Colonic mucosa (tissue), 4 donors: ENCODE data around the gene ACACB. TPM values are rescaled to one million over a fixed set of nuclear protein-coding genes. Genes with fewer than 3 reads are reported as not detected.
"Not testable (repeated sequence)": the region's sequence is repeated elsewhere in the genome, so short reads cannot be mapped to it uniquely, and the experiment has no call there.

Experiments used
- DNase-seq: peaks from one replicate; pipeline ENCODE4 v3.0.0-alpha.2; 2020
- H3K27ac ChIP-seq: fragments of 200-600 bp; one replicate; pipeline ENCODE4 v1.8.0; 2021
- H3K27me3 ChIP-seq: fragments of 200-600 bp; one replicate; pipeline ENCODE4 v1.8.0; 2021
- H3K36me3 ChIP-seq: fragments of 200-600 bp; one replicate; pipeline ENCODE4 v1.8.0; 2021
- H3K4me1 ChIP-seq: fragments of 200-600 bp; one replicate; pipeline ENCODE4 v1.8.0; 2021; ENCODE audit warnings: mild to moderate bottlenecking
- H3K4me3 ChIP-seq: fragments of 200-600 bp; one replicate; pipeline ENCODE4 v1.8.0; 2021
- H3K9ac ChIP-seq, 2 donors: one replicate each; pipeline ENCODE4 v1.7.0; 2013; ENCODE audit warnings: control low read depth in 2 of 2, low read depth in 2 of 2, low read length in 2 of 2
- H3K9me3 ChIP-seq: fragments of 200-600 bp; one replicate; pipeline ENCODE4 v1.8.0; 2021
- intact Hi-C: fragments of 100-400 bp; cut with DNase I; formaldehyde crosslinking; loops from one replicate; pipeline ENCODE4 v1.14.1; 2022
- total RNA-seq, 2 donors: library from RNA; stranded (reverse); fragmentation: NEBNext Ultra II Directional in 1 of 2; extraction: Animal tissue kit (Norgen Biotek cat#: 25700) in 1 of 2; gene quantifications; one replicate each; pipeline ENCODE4 v1.2.1, GENCODE V29; 2021
- TF ChIP-seq, protein P1 (sequence below): fragments of 200-600 bp; IDR thresholded peaks from one replicate; pipeline ENCODE4 v1.8.0; 2022; ENCODE audit warnings: antibody characterized with exemption, mild to moderate bottlenecking
- donor health status: healthy.
- donor health status: DM: no; HTN: no; CAD: no.
- donor health status: DM: no; HTN: no; CAD: no.

The ACACB gene
- total RNA-seq, 2 donors from 2014 or later = 21.3 to 32.8 TPM

DNA sequence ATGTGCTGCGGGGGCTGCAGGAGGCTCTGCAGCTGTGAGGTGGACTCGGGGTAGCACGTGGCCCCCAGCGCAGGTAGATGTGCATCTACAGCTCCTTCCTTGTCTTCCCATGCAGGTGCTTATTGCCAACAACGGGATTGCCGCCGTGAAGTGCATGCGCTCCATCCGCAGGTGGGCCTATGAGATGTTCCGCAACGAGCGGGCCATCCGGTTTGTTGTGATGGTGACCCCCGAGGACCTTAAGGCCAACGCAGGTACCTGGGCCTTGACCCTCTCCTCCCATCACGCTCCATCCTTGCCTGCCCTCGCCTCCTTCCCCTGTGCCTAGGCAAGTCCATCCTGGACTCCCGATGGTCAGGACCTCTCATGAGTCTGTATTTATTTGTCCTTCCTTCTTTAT is 51.4 kb downstream of the ACACB start:
- H3K9me3 ChIP-seq = no peaks in the 10 kb centered on the region
- intact Hi-C loops = no loop called here
- no peaks in the 10 kb centered on the region for H3K36me3 ChIP-seq
- TF ChIP-seq, protein P1, sequence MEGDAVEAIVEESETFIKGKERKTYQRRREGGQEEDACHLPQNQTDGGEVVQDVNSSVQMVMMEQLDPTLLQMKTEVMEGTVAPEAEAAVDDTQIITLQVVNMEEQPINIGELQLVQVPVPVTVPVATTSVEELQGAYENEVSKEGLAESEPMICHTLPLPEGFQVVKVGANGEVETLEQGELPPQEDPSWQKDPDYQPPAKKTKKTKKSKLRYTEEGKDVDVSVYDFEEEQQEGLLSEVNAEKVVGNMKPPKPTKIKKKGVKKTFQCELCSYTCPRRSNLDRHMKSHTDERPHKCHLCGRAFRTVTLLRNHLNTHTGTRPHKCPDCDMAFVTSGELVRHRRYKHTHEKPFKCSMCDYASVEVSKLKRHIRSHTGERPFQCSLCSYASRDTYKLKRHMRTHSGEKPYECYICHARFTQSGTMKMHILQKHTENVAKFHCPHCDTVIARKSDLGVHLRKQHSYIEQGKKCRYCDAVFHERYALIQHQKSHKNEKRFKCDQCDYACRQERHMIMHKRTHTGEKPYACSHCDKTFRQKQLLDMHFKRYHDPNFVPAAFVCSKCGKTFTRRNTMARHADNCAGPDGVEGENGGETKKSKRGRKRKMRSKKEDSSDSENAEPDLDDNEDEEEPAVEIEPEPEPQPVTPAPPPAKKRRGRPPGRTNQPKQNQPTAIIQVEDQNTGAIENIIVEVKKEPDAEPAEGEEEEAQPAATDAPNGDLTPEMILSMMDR = no peak
- H3K27me3 ChIP-seq = no peaks in the 10 kb centered on the region
- no peak overlapping the region for H3K4me3 ChIP-seq
- no peaks in the 10 kb centered on the region for H3K4me1 ChIP-seq
- no peak overlapping the region for H3K27ac ChIP-seq
- no peak overlapping the region for H3K9ac ChIP-seq
- no peak for DNase-seq

DNA sequence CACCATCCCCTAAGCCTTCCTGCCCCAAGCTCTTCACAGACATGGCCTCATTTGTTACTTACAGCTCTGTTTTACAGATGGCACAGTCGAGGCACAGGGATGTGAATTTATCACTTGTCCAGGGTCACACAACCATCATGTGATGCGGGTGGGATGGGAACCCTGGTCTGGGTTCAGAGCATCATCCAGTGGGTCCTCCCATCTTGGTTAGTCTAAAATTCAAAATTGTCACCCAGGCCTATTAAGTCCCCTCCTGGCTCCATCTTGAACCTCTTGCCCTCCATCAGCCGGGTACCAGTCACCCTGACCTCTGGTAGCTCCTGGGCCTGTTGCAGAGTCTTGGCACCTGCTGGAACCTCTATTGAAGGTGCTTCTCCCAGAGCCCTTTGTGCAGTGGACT is 52.9 kb downstream of the ACACB start:
- Histone ChIP-seq H3K4me3 (no peak overlapping the region), H3K9ac (no peak overlapping the region), H3K27me3 (no peaks in the 10 kb centered on the region), H3K36me3 (no peaks in the 10 kb centered on the region), H3K9me3 (no peaks in the 10 kb centered on the region), H3K4me1 (no peaks in the 10 kb centered on the region), H3K27ac (no peak overlapping the region)
- TF ChIP-seq, protein P1 = no peak
- DNase-seq = no peak
- intact Hi-C loops = no loop called here

DNA sequence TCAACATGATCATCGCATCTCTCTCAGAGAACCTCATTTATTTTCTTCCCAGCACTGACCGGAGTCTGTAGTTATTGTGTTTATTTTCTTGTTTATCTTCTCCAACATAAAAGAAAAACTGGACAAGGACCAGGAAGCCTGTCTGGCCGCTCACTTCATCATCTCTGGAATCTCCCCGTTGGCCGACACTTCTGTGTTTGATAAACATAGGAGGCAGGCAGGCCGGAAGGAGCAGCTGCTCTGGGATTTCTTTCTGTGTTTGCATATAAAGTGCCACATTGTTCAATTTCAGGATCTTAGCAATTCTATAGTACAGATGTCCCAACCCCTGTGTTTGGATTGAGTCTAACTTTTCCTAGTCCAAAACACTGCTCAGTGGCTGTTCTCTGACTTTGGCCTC is 53.3 kb downstream of the ACACB start:
- Histone ChIP-seq H3K9me3 (no peaks in the 10 kb centered on the region), H3K4me3 (no peak overlapping the region), H3K9ac (no peak overlapping the region), H3K4me1 (no peaks in the 10 kb centered on the region), H3K27ac (no peak overlapping the region), H3K36me3 (no peaks in the 10 kb centered on the region), H3K27me3 (no peaks in the 10 kb centered on the region)
- TF ChIP-seq, protein P1 = no peak
- no peak for DNase-seq
- intact Hi-C loops = no loop called here

DNA sequence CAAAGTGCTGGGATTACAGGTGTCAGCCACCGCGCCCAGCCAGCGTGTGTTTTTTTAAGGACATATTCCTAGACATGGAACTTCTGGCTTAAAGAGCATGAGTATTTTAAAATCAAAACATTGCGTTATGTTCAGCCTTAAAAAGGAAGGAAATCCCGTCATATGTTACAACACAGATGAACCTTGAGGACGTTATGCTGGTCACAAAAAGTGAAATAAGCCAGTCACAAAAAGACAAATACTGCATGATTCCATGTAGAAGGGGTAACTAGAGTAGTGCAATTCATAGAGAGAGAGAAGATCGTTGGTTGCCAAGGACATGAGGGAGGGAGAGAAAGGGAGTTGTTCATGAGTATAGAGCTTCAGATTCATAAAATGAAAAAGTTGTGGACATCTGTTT is 53.9 kb downstream of the ACACB start:
- intact Hi-C loops = no loop called here
- H3K4me1 ChIP-seq = no peaks in the 10 kb centered on the region
- no peak for DNase-seq
- H3K9ac ChIP-seq = no peak overlapping the region
- no peaks in the 10 kb centered on the region for H3K36me3 ChIP-seq
- no peak overlapping the region for H3K4me3 ChIP-seq
- H3K27ac ChIP-seq = no peak overlapping the region
- TF ChIP-seq, protein P1 = no peak
- H3K27me3 ChIP-seq = no peaks in the 10 kb centered on the region
- no peaks in the 10 kb centered on the region for H3K9me3 ChIP-seq

DNA sequence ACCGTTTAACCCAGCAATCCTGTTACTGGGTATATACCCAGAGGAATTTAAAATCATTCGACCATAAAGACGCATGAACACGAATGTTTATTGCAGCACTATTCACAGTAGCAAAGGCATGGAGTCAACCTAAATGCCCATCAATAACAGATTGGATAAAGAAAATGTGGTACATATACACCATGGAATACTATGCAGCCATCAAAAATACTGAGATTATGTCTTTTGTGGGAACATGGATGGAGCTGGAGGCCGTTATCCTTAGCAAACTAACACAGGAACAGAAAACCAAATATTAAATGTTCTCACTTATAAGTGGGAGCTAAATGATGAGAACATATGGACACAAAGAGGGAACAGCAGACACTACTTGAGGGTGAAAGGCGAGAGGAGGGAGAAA is 56.4 kb downstream of the ACACB start:
- H3K4me3 ChIP-seq, H3K36me3 ChIP-seq, H3K27me3 ChIP-seq, H3K9ac ChIP-seq, H3K9me3 ChIP-seq, intact Hi-C loops, DNase-seq, H3K27ac ChIP-seq, H3K4me1 ChIP-seq: not testable (repeated sequence)

DNA sequence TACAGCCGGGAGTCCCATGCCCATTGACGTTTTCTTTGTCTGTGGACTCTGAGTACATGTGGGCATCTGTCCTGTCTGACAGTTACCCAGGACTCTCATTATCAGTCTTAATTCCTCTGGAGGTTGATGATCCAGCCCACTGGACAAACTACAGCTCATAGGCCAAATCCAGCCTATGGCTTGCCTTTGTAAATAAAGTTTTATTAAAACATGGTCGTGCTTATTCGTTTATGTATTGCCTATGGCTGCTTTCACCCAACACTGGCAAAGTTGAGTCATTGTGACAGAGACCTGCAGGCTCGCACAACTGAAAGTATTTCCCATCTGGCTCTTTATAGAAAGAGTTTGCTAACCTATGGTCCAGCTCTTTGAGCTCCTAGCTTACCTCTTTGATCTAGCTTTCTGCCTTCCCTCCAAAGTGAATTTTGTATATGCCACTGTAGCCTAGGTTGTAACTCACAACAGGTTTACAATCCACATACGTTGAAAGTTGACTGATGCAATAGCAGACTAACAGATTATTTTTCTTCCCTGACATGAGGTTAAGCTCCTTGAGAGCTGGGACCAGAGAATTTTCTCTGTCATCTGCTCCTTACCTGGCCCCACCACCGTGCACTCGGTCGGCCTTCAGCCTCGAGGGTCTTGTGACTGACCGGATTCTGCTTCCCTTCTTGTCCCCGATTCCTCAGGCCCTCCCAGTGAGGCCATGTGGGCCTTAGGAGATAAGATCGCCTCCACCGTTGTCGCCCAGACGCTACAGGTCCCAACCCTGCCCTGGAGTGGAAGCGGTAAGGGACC is 57.3 kb downstream of the ACACB start:
- TF ChIP-seq, protein P1 = no peak
- Histone ChIP-seq H3K36me3 (no peaks in the 10 kb centered on the region), H3K27ac (no peak overlapping the region), H3K9ac (no peak overlapping the region), H3K4me1 (no peaks in the 10 kb centered on the region), H3K27me3 (no peaks in the 10 kb centered on the region), H3K4me3 (no peak overlapping the region), H3K9me3 (no peaks in the 10 kb centered on the region)
- intact Hi-C loops = no loop called here
- no peak for DNase-seq
